Tibial nerve (tissue), 4 donors: ENCODE data around the gene NRG2.

ENCODE experiments used
- CTCF ChIP-seq, 5 experiments: fragments of 200-600 bp in 3 of 5; fragments of 450-650 bp in 2 of 5; sonication (generic) in 3 of 5; IDR thresholded peaks; one replicate each; pipeline ENCODE4 v1.5.1; 2016 to 2019; ENCODE audit warnings: antibody characterized with exemption in 5 of 5, mild to moderate bottlenecking in 3 of 5, moderate library complexity in 2 of 5
- EP300 ChIP-seq, 2 donors: sonication (generic); formaldehyde crosslinking; IDR thresholded peaks; one replicate each; pipeline ENCODE4 v1.6.1; 2017; ENCODE audit warnings: antibody characterized with exemption in 2 of 2, mild to moderate bottlenecking in 1 of 2
- POLR2A ChIP-seq, 2 donors: fragments of 450-650 bp; IDR thresholded peaks; one replicate each; pipeline ENCODE4 v1.6.1; 2017; ENCODE audit warnings: antibody characterized with exemption in 2 of 2, mild to moderate bottlenecking in 2 of 2, moderate library complexity in 2 of 2

DNA sequence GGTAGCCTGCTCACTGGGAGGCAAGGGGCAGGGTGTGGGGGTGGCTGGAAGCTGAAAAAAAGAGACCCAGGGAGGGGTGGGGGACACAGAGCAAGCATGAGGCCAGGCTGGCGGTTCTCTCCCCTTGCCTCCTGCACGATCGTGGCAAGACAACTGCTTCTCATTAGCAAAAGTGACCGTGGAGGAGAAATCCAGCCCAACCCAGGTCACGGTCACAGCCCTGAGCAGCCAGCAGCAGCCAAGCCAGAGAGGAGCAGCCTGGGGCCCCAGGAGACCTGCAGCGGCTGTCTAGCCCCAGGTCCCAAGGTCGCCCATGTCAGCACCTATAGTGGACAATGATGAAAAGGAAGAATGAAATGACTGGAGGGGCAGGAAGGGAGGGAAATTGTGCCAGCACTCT lies 89.1 kb downstream of the NRG2 start:
- TF ChIP-seq CTCF (IDR thresholded peaks at IDR 0.05) (no peak), POLR2A (IDR thresholded peaks at IDR 0.05) (no peak), EP300 (IDR thresholded peaks at IDR 0.05) (no peak)
